H9 (cell line): Measurements from ENCODE around the gene TBC1D5. TPM values are rescaled to one million over a fixed set of nuclear protein-coding genes. Genes with fewer than 3 reads are reported as not detected.
"Not testable (repeated sequence)": the region's sequence is repeated elsewhere in the genome, so short reads cannot be mapped to it uniquely, and the experiment has no call there.

ENCODE experiments used
- DNase-seq: peaks from one replicate; pipeline ENCODE4 v3.0.0-alpha.2; 2017
- H2AFZ ChIP-seq: one replicate; pipeline ENCODE4 v1.6.1; 2013; ENCODE audit warnings: mild to moderate bottlenecking, low read length, control low read depth, moderate library complexity
- H2AK5ac ChIP-seq: 2 replicates; pipeline ENCODE4 v1.6.1; 2013; ENCODE audit warnings: low read length, control low read depth, mixed read lengths; ENCODE audit not compliant: insufficient read length
- H2BK120ac ChIP-seq: one replicate; pipeline ENCODE4 v1.6.1; 2013; ENCODE audit warnings: low read depth, mild to moderate bottlenecking, low read length, control low read depth, inconsistent platforms; ENCODE audit not compliant: poor library complexity, severe bottlenecking
- H2BK12ac ChIP-seq: 2 replicates; pipeline ENCODE4 v1.6.1; 2013; ENCODE audit warnings: low read length, control low read depth, mixed read lengths, low read depth; ENCODE audit not compliant: insufficient read length
- H2BK15ac ChIP-seq: 2 replicates; pipeline ENCODE4 v1.6.1; 2013; ENCODE audit warnings: low read depth, low read length, control low read depth
- H2BK20ac ChIP-seq: one replicate; pipeline ENCODE4 v1.6.1; 2013; ENCODE audit warnings: low read depth, mild to moderate bottlenecking, low read length, control low read depth, inconsistent platforms; ENCODE audit not compliant: poor library complexity, severe bottlenecking
- H2BK5ac ChIP-seq: 2 replicates; pipeline ENCODE4 v1.6.1; 2013; ENCODE audit warnings: low read length, control low read depth, mixed read lengths; ENCODE audit not compliant: insufficient read length
- H3K14ac ChIP-seq: 2 replicates; pipeline ENCODE4 v1.6.1; 2013; ENCODE audit warnings: low read length, control low read depth; ENCODE audit not compliant: insufficient read depth
- H3K18ac ChIP-seq: 2 replicates; pipeline ENCODE4 v1.6.1; 2013; ENCODE audit warnings: low read depth, mild to moderate bottlenecking, mixed read lengths, low read length, control low read depth; ENCODE audit not compliant: insufficient read length
- H3K23ac ChIP-seq: 2 replicates; pipeline ENCODE4 v1.6.1; 2013; ENCODE audit warnings: low read length, control low read depth, mixed read lengths, low read depth; ENCODE audit not compliant: insufficient read length
- H3K23me2 ChIP-seq: 2 replicates; pipeline ENCODE4 v1.6.1; 2013; ENCODE audit warnings: low read depth, mild to moderate bottlenecking, mixed read lengths, low read length, control low read depth; ENCODE audit not compliant: insufficient read length, poor library complexity, severe bottlenecking
- H3K27ac ChIP-seq: 2 replicates; pipeline ENCODE4 v1.5.1; 2013; ENCODE audit warnings: low read length, control low read depth, mixed read lengths, low read depth; ENCODE audit not compliant: insufficient read length
- H3K27me3 ChIP-seq: 2 replicates; pipeline ENCODE4 v1.6.1; 2013; ENCODE audit warnings: low read length, control low read depth, inconsistent platforms; ENCODE audit not compliant: insufficient read depth
- H3K4ac ChIP-seq: 2 replicates; pipeline ENCODE4 v1.6.1; 2013; ENCODE audit warnings: low read depth, mild to moderate bottlenecking, control low read depth, inconsistent platforms, low read length, moderate library complexity
- H3K4me1 ChIP-seq: 2 replicates; pipeline ENCODE4 v1.6.1; 2013; ENCODE audit warnings: low read length, control low read depth, inconsistent platforms; ENCODE audit not compliant: insufficient read depth
- H3K4me2 ChIP-seq: 2 replicates; pipeline ENCODE4 v1.6.1; 2013; ENCODE audit warnings: low read length, control low read depth, mixed read lengths; ENCODE audit not compliant: insufficient read length, insufficient read depth
- H3K56ac ChIP-seq: 2 replicates; pipeline ENCODE4 v1.6.1; 2013; ENCODE audit warnings: low read depth, mild to moderate bottlenecking, mixed read lengths, low read length, control low read depth; ENCODE audit not compliant: insufficient read length
- H3K79me1 ChIP-seq: 2 replicates; pipeline ENCODE4 v1.6.1; 2013; ENCODE audit warnings: low read depth, mild to moderate bottlenecking, moderate library complexity, low read length, control low read depth, inconsistent platforms; ENCODE audit not compliant: insufficient read depth, poor library complexity, severe bottlenecking
- H3K79me2 ChIP-seq: 2 replicates; pipeline ENCODE4 v1.6.1; 2013; ENCODE audit warnings: low read length, control low read depth, inconsistent platforms; ENCODE audit not compliant: insufficient read depth
- H3K9ac ChIP-seq: 2 replicates; pipeline ENCODE4 v1.6.1; 2013; ENCODE audit warnings: low read length, control low read depth, mixed read lengths; ENCODE audit not compliant: insufficient read length; ENCODE audit errors: extremely low read depth
- H3K9me3 ChIP-seq: one replicate; pipeline ENCODE4 v1.6.1; 2013; ENCODE audit warnings: low read depth, low read length, inconsistent platforms; ENCODE audit not compliant: control insufficient read depth
- H3T11ph ChIP-seq: one replicate; pipeline ENCODE4 v1.6.1; 2013; ENCODE audit warnings: mild to moderate bottlenecking, low read length, control low read depth, inconsistent platforms
- H4K20me1 ChIP-seq: one replicate; pipeline ENCODE4 v1.6.1; 2013; ENCODE audit not compliant: control insufficient read depth, insufficient read length, insufficient read depth
- H4K5ac ChIP-seq: 2 replicates; pipeline ENCODE4 v1.6.1; 2013; ENCODE audit warnings: low read depth, mild to moderate bottlenecking, mixed read lengths, low read length, control low read depth; ENCODE audit not compliant: insufficient read length
- H4K8ac ChIP-seq: replicated peaks from 2 replicates; pipeline ENCODE4 v1.6.1; 2013; ENCODE audit warnings: low read length, control low read depth, mixed read lengths, low read depth; ENCODE audit not compliant: insufficient read length
- H4K91ac ChIP-seq: 2 replicates; pipeline ENCODE4 v1.6.1; 2013; ENCODE audit warnings: low read depth, mild to moderate bottlenecking, moderate library complexity, mixed read lengths, low read length, control low read depth; ENCODE audit not compliant: insufficient read length
- H3K27ac Mint-ChIP-seq, 3 experiments: 2 replicates in 2 of 3; 3 replicates in 1 of 3; pipeline ENCODE4 v1.8.0; 2020 to 2021; ENCODE audit warnings: mixed read lengths in 3 of 3, mild to moderate bottlenecking in 1 of 3, moderate library complexity in 1 of 3
- H3K27me3 Mint-ChIP-seq: 2 replicates; pipeline ENCODE4 v1.8.0; 2021; ENCODE audit warnings: low read depth, mild to moderate bottlenecking, moderate library complexity, mixed read lengths
- H3K36me3 Mint-ChIP-seq, 3 experiments: 2 replicates in 2 of 3; 3 replicates in 1 of 3; pipeline ENCODE4 v1.8.0; 2020 to 2021; ENCODE audit warnings: low read depth in 3 of 3, mixed read lengths in 3 of 3; ENCODE audit not compliant: insufficient read depth in 1 of 3
- H3K4me1 Mint-ChIP-seq, 2 experiments: 2 replicates each; pipeline ENCODE4 v1.8.0; 2020; ENCODE audit warnings: mixed read lengths in 2 of 2
- H3K4me3 Mint-ChIP-seq, 2 experiments: 2 replicates in 1 of 2; 3 replicates in 1 of 2; pipeline ENCODE4 v1.8.0; 2020 to 2021; ENCODE audit warnings: mild to moderate bottlenecking in 2 of 2, mixed read lengths in 2 of 2, moderate library complexity in 1 of 2
- H3K9me3 Mint-ChIP-seq, 2 experiments: 2 replicates in 1 of 2; 3 replicates in 1 of 2; pipeline ENCODE4 v1.8.0; 2020; ENCODE audit warnings: mild to moderate bottlenecking in 2 of 2, mixed read lengths in 2 of 2, moderate library complexity in 1 of 2
- CTCF ChIP-seq: fragments of 200-600 bp; sonication (generic); conservative IDR thresholded peaks from 3 replicates; pipeline ENCODE4 v1.8.0; 2021; ENCODE audit warnings: antibody characterized with exemption, mild to moderate bottlenecking
- WGBS: extraction: QIAGEN DNeasy Blood & Tissue Kit; methylation state at CpG from one replicate; pipeline ENCODE4 v1.1.7; 2013; ENCODE audit warnings: missing lambda C conversion rate, low lambda C conversion rate, mixed read lengths; ENCODE audit not compliant: insufficient read length; ENCODE audit errors: extremely low coverage; 5-methylcytosine and 5-hydroxymethylcytosine counted together
- total RNA-seq: library from RNA; stranded (reverse); gene quantifications from 2 replicates; pipeline ENCODE4 v1.2.1, GENCODE V29; 2021

TBC1D5 gene
- total RNA-seq, 1 experiment from 2014 or later = 25.0 TPM

DNA sequence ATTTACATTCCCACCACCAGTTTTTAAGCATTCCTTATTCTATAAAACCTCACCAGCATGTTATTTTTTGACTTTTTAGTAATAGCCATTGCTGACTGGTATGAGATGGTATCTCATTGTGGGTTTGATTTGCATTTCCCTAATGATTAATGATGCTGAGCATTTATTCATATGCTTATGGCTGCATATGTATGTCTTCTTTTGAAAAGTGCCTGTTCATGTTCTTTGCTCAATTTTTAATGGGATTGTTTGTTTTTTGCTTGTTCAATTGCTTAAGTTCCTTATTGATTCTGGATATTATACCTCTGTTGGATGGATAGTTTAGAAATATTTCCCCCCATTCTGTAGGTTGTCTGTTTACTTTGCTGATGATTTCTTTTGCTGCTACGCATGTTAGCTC lies 16.1 kb downstream of the TBC1D5 start:
- H3K27me3 Mint-ChIP-seq = no peaks in the 10 kb centered on the region; the same call in 1 of the 2 replicates
- no peak overlapping the region for H3K23ac ChIP-seq
- no peaks in the 10 kb centered on the region for H3K4me1 ChIP-seq
- H2BK120ac ChIP-seq = no peak overlapping the region
- no peaks in the 10 kb centered on the region for H3K23me2 ChIP-seq
- peaks cover 12 to 36% (median 13%) of the 10 kb centered on the region in 3 experiments for H3K36me3 Mint-ChIP-seq
- H3K9ac ChIP-seq = no peak overlapping the region
- no peak overlapping the region for H2BK20ac ChIP-seq
- DNase-seq = no peak
- H3K4me2 ChIP-seq = no peak overlapping the region
- H4K20me1 ChIP-seq = no peaks in the 10 kb centered on the region
- H4K91ac ChIP-seq = no peak overlapping the region
- H3K27ac ChIP-seq = no peak overlapping the region
- H3K79me1 ChIP-seq = peaks cover 3% of the 10 kb centered on the region
- no peak overlapping the region for H3K4ac ChIP-seq
- peaks cover 4 to 6% of the 10 kb centered on the region in 2 experiments; a peak in 3 of 5 replicates for H3K9me3 Mint-ChIP-seq
- H3T11ph ChIP-seq = no peak overlapping the region
- no peak for TF ChIP-seq CTCF
- no peak overlapping the region for H3K14ac ChIP-seq
- H3K18ac ChIP-seq = no peak overlapping the region
- H4K5ac ChIP-seq = no peak overlapping the region
- H3K4me1 Mint-ChIP-seq = peaks cover 5% of the 10 kb centered on the region in 2 experiments; a peak in 2 of 4 replicates
- H3K79me2 ChIP-seq = no peaks in the 10 kb centered on the region
- H2BK5ac ChIP-seq = no peak overlapping the region
- no peak overlapping the region for H2BK12ac ChIP-seq
- no peak overlapping the region for H4K8ac ChIP-seq
- H3K27me3 ChIP-seq = no peaks in the 10 kb centered on the region
- H3K27ac Mint-ChIP-seq = no peak overlapping the region
- no peak overlapping the region for H2AFZ ChIP-seq
- no peak overlapping the region for H2BK15ac ChIP-seq
- H3K4me3 Mint-ChIP-seq = no peak overlapping the region
- WGBS = no CpG with 5 or more reads among the region's 1 CpG
- no peaks in the 10 kb centered on the region for H3K9me3 ChIP-seq
- no peak overlapping the region for H2AK5ac ChIP-seq
- H3K56ac ChIP-seq = no peak overlapping the region

DNA sequence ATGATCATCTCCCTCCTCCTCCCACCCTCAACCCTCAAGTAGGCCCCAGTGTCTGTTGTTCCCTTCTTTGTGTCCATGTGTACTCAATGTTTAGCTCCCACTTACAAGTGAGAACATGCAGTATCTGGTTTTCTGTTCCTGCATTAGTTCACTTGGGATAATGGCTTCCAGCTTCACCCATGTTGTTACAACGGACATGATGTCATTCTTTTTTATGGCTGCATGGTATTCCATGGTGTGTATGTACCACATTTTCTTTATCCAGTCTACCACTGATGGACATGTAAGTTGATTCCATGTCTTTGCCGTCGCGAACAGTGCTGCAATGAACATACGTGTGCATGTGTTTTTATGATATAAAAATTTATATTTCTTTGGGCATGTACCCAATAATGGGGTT lies 16.6 kb downstream of the TBC1D5 start:
- H3K4ac ChIP-seq, H3K56ac ChIP-seq, H3T11ph ChIP-seq, H3K18ac ChIP-seq, H3K27ac Mint-ChIP-seq, DNase-seq, H2BK15ac ChIP-seq, H3K4me1 ChIP-seq, H4K5ac ChIP-seq, H2BK5ac ChIP-seq, H3K9me3 ChIP-seq, H2BK20ac ChIP-seq, H3K79me2 ChIP-seq, H3K27me3 Mint-ChIP-seq, H2BK12ac ChIP-seq, H3K79me1 ChIP-seq, H3K9ac ChIP-seq, H4K91ac ChIP-seq, H3K4me3 Mint-ChIP-seq, H2AK5ac ChIP-seq, H4K8ac ChIP-seq, H2AFZ ChIP-seq, H3K23ac ChIP-seq, H3K14ac ChIP-seq, H3K27ac ChIP-seq, H3K4me1 Mint-ChIP-seq, H3K27me3 ChIP-seq, H4K20me1 ChIP-seq, H2BK120ac ChIP-seq, H3K23me2 ChIP-seq, H3K9me3 Mint-ChIP-seq, H3K4me2 ChIP-seq: not testable (repeated sequence)
- WGBS = no CpG with 5 or more reads among the region's 5 CpGs
- H3K36me3 Mint-ChIP-seq = peaks cover 12 to 36% (median 13%) of the 10 kb centered on the region in 3 experiments
